GM12872 (cell line): ENCODE measurements around the gene GGNBP2.

Experiments used
- TF ChIP-seq, protein P1 (sequence below): IDR thresholded peaks from 3 replicates; pipeline ENCODE4 v1.5.1; 2011; ENCODE audit warnings: low read depth, mild to moderate bottlenecking, low read length, moderate library complexity; ENCODE audit not compliant: insufficient read depth

The GGNBP2 gene

DNA sequence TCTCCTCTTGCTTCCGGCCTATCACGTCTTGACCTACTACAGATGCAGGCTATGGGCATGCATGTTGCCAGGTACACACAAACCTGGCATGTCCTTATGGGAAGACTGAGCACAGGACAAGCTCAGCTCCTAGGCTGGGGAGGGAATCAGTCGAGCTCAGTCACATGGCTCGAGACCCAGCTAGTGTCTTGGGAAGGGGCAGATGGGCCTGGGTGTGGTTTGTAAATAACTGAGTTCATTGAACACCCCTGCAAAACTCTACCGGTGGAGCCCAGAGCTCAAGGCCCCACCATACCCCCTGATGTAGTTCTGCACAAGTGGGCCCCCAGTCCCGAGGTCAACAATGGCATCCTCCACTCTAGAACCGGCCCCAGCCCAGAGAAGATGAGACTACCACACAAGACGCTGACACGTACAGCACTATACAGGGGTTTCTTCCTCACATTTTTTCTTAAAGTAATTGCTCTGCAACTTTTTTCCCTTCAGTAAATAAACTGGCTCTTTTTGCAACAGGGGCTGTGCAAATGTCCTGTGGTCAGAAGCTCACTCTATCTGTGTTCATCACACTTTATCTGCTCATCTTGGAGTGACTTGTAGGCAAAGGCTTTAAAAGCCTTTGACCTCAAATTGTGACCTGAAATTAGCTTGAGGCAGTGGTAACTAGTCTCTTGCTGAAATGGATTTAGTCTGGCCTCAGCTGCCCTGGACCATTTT, 35.3 kb upstream of the GGNBP2 start:
- TF ChIP-seq, protein P1, sequence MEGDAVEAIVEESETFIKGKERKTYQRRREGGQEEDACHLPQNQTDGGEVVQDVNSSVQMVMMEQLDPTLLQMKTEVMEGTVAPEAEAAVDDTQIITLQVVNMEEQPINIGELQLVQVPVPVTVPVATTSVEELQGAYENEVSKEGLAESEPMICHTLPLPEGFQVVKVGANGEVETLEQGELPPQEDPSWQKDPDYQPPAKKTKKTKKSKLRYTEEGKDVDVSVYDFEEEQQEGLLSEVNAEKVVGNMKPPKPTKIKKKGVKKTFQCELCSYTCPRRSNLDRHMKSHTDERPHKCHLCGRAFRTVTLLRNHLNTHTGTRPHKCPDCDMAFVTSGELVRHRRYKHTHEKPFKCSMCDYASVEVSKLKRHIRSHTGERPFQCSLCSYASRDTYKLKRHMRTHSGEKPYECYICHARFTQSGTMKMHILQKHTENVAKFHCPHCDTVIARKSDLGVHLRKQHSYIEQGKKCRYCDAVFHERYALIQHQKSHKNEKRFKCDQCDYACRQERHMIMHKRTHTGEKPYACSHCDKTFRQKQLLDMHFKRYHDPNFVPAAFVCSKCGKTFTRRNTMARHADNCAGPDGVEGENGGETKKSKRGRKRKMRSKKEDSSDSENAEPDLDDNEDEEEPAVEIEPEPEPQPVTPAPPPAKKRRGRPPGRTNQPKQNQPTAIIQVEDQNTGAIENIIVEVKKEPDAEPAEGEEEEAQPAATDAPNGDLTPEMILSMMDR, result no peak

DNA sequence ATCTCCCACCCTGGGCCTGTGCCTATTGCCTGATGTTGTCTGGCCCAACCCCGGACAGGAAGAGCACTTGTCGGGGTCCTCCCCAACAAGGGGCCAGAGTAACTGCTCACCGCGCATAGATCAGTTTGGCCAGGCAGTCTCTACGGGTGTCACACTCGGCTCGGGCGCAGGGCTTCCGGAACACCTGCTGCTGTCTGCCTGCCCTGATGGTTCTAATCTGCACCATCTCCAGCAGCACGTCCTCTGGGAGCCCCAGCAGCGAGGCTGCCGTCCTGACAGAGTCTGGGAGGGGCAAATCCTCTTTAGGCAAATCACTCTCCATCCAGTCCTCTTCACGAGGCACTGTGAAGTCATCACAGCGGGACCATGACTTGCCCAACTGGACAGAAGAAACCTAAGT, 34.1 kb upstream of the GGNBP2 start:
- TF ChIP-seq, protein P1, result no peak

DNA sequence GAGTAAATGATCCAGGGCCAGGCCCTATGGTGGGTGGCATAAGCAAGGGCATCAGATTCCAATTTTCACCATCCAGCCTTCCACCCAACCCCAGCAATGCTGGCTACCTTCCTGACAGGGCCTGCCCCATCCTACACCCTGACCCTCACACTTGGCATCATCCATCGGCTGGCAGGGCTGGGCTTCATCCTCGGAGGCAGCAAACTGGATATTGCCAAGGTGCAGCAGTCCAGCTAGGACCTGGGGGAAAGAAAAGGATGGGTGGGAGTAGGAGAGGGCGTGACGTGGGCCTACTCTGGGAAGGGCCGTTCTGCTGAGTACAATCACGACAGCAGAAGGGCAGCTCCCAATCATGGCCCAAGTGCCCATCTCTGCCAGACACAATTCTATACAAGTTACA, 33.5 kb upstream of the GGNBP2 start:
- TF ChIP-seq, protein P1, result no peak

DNA sequence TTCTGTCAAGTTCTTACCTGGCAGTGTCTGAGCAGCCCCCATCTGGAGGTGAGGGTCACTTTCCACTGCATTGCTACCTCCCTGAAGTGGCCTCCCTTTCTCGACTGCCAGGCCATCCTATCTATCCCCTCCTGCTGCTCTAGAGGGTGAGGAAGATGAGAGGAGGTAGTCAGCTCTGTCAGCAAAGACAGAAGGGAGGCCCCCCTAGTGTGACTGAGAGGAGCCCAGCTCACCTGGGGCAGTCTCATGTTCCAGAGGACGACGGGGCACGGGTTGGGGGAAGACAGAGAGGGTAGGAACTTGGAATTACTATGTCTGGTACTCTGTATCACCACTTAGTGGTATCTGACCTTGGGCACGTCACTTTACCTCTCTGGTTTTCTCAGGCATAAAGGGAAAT, 32.1 kb upstream of the GGNBP2 start:
- TF ChIP-seq, protein P1, result no peak

DNA sequence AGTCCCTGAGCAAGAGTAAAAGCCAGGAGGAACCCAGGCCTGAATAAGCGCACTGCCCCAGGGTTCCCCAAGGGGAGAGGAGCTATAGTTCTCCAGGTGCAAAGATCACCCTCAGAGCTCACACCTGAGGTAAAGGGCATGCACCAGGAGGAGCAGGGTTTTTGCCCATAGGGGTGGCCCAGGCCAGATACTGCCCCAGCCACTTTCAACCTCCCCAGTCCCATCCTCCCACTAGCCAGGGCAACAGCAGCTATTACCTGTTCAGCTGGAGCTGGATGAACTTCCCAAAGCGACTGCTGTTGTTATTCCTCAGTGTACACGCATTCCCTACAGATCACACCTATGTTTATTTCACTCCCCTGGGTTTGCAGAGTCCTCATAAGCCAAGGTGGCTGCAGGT, 29.9 kb upstream of the GGNBP2 start:
- TF ChIP-seq, protein P1, result no peak

DNA sequence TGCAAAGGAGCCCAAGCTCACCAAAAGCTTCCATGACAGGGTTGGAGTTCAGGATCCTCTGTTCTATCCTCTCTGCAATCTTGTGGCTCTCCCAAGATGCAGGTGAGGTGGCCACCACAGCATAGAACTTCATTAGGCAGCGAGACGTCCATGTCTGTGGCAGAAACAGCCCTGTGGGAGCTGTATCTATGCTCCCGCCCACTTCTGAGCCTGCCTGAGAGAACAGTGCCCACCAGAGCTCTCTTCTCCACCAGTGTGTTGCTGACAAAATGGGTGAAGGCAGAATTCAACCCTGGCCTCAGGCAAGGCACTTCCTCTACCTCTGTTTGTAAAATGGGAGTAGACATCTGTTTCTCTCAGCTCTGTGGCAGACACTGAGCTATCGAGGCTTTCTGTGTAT, 28.9 kb upstream of the GGNBP2 start:
- TF ChIP-seq, protein P1, result no peak

DNA sequence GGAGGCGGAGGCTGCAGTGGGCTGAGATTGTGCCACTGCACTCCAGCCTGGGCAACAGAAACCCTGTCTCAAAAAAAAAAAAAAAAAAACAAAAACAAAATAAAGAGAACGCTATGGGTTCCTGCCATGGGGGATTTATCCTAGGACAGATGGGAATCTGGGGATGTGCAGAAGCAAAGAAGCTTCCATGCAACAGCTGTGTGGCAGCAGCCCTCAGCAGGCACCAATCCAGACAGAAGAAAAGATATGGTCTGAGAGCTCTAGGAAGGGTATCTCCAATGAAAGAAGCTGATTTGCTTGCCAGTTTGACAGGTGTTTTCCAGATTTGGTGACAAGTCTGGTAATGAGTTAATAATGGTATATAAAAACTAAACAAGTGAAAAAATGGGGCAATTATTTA, 21.6 kb upstream of the GGNBP2 start:
- TF ChIP-seq, protein P1, result no peak
